Endodermal cell (in vitro differentiated cells): ENCODE measurements around the gene CNTN1. TPM values are rescaled to one million over a fixed set of nuclear protein-coding genes. Genes with fewer than 3 reads are reported as not detected.

Source experiments
- DNase-seq: peaks from one replicate; pipeline ENCODE4 v3.0.0-alpha.2; 2017
- H3K27ac ChIP-seq: 2 replicates; pipeline ENCODE4 v1.5.1; 2013; ENCODE audit warnings: mild to moderate bottlenecking, low read depth, low read length, moderate library complexity
- H3K27me3 ChIP-seq: 2 replicates; pipeline ENCODE4 v1.6.1; 2013; ENCODE audit warnings: mild to moderate bottlenecking, low read length, moderate library complexity; ENCODE audit not compliant: insufficient read depth, control insufficient read depth, poor library complexity, severe bottlenecking
- H3K36me3 ChIP-seq: 2 replicates; pipeline ENCODE4 v1.7.0; 2013; ENCODE audit warnings: mild to moderate bottlenecking, low read length, moderate library complexity; ENCODE audit not compliant: control insufficient read depth, insufficient read depth
- H3K4me1 ChIP-seq: one replicate; pipeline ENCODE4 v1.7.0; 2013; ENCODE audit warnings: low read length; ENCODE audit not compliant: control insufficient read depth, insufficient read depth
- H3K4me3 ChIP-seq: 2 replicates; pipeline ENCODE4 v1.5.1; 2013; ENCODE audit warnings: mild to moderate bottlenecking, low read length, moderate library complexity
- H3K9ac ChIP-seq: 2 replicates; pipeline ENCODE4 v1.6.1; 2013; ENCODE audit warnings: mild to moderate bottlenecking, low read length, moderate library complexity; ENCODE audit not compliant: poor library complexity, severe bottlenecking; ENCODE audit errors: extremely low read depth
- H3K9me3 ChIP-seq: 2 replicates; pipeline ENCODE4 v1.6.1; 2013; ENCODE audit warnings: mild to moderate bottlenecking, low read length, moderate library complexity; ENCODE audit not compliant: control insufficient read depth
- H3K27ac Mint-ChIP-seq: 2 replicates; pipeline ENCODE4 v1.8.0; 2020; ENCODE audit warnings: mixed read lengths
- H3K27me3 Mint-ChIP-seq: 2 replicates; pipeline ENCODE4 v1.8.0; 2021; ENCODE audit warnings: mild to moderate bottlenecking, mixed read lengths; ENCODE audit not compliant: insufficient read depth
- H3K36me3 Mint-ChIP-seq: 2 replicates; pipeline ENCODE4 v1.8.0; 2020; ENCODE audit warnings: low read depth, mixed read lengths
- H3K4me1 Mint-ChIP-seq: 2 replicates; pipeline ENCODE4 v1.8.0; 2020; ENCODE audit warnings: mixed read lengths
- H3K4me3 Mint-ChIP-seq: 2 replicates; pipeline ENCODE4 v1.8.0; 2020; ENCODE audit warnings: mild to moderate bottlenecking, moderate library complexity, mixed read lengths
- H3K9me3 Mint-ChIP-seq: 2 replicates; pipeline ENCODE4 v1.8.0; 2020; ENCODE audit warnings: mild to moderate bottlenecking, mixed read lengths
- WGBS, 2 experiments: methylation state at CpG; one replicate each; pipeline versions ENCODE4 v1.1.5 to v1.1.7; 2013; ENCODE audit warnings: missing lambda C conversion rate in 2 of 2, mixed read lengths in 1 of 2; ENCODE audit not compliant: insufficient coverage in 1 of 2, insufficient read length in 1 of 2; 5-methylcytosine and 5-hydroxymethylcytosine counted together
- total RNA-seq, 2 donors: library from RNA; stranded (reverse); fragmentation: NEBNext Ultra II Directional in 1 of 2; extraction: Animal tissue kit (Norgen Biotek cat#: 25700) in 1 of 2; gene quantifications; 2 replicates in 1 of 2; 3 replicates in 1 of 2; pipeline ENCODE4 v1.2.1, GENCODE V29; 2021
- TF ChIP-seq, protein P1 (sequence below): fragments of 200-600 bp; sonication (generic); conservative IDR thresholded peaks from 2 replicates; pipeline ENCODE4 v1.5.0; 2021; ENCODE audit warnings: antibody characterized with exemption, mild to moderate bottlenecking

Gene CNTN1
- total RNA-seq, 2 donors from 2014 or later = 8.4 to 8.6 TPM

DNA sequence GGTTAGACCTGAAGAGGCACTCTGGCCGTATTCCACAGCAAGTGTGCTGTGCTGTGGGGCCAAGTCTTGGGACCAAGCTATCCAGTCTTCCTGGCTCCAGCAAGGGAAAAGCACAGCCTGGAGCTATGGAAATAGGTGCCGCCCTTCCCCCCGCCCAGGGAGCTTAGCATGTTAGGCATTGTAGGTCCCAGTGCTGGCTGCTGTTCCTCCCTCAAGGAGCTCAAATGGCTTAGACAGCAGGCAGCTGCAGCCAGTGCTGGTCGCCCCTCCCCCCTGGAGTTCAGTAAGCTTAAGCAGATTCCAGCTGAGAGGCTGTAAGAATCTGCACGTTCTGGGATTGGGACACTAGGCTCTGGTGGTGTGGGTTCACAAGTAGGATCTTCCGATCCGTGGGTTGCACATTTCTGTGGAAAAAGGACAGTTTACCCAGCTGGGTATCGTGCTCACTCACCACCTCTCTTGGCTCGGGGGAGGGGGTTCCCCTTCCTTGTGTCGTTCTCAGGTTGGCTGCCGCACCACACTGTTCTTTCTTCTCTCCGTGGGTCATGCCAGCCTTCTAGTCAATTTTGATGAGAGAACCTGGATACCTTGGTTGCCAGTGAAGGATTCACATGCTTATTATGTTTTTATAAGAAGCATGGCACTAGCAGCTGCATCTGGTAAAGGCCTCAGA is 127.3 kb downstream of the CNTN1 start:
- H3K36me3 ChIP-seq = no peaks in the 10 kb centered on the region
- H3K27ac ChIP-seq = no peak overlapping the region
- H3K9ac ChIP-seq = no peak overlapping the region
- peaks cover 16% of the 10 kb centered on the region for H3K4me1 Mint-ChIP-seq
- H3K9me3 Mint-ChIP-seq = peaks cover 9% of the 10 kb centered on the region
- 52 to 70% methylated on average over 5 to 12 of the region's 12 CpGs for WGBS, 2 experiments
- H3K27me3 ChIP-seq = no peaks in the 10 kb centered on the region
- no peaks in the 10 kb centered on the region for H3K27me3 Mint-ChIP-seq
- H3K9me3 ChIP-seq = no peaks in the 10 kb centered on the region
- no peaks in the 10 kb centered on the region for H3K36me3 Mint-ChIP-seq
- peak overlapping the region; percentile 22 for H3K4me3 ChIP-seq
- no peak overlapping the region for H3K4me3 Mint-ChIP-seq
- H3K27ac Mint-ChIP-seq = peak overlapping the region; percentile 93
- TF ChIP-seq, protein P1, sequence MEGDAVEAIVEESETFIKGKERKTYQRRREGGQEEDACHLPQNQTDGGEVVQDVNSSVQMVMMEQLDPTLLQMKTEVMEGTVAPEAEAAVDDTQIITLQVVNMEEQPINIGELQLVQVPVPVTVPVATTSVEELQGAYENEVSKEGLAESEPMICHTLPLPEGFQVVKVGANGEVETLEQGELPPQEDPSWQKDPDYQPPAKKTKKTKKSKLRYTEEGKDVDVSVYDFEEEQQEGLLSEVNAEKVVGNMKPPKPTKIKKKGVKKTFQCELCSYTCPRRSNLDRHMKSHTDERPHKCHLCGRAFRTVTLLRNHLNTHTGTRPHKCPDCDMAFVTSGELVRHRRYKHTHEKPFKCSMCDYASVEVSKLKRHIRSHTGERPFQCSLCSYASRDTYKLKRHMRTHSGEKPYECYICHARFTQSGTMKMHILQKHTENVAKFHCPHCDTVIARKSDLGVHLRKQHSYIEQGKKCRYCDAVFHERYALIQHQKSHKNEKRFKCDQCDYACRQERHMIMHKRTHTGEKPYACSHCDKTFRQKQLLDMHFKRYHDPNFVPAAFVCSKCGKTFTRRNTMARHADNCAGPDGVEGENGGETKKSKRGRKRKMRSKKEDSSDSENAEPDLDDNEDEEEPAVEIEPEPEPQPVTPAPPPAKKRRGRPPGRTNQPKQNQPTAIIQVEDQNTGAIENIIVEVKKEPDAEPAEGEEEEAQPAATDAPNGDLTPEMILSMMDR = no peak
- H3K4me1 ChIP-seq = peaks cover 5% of the 10 kb centered on the region
- DNase-seq = peak; percentile 95

DNA sequence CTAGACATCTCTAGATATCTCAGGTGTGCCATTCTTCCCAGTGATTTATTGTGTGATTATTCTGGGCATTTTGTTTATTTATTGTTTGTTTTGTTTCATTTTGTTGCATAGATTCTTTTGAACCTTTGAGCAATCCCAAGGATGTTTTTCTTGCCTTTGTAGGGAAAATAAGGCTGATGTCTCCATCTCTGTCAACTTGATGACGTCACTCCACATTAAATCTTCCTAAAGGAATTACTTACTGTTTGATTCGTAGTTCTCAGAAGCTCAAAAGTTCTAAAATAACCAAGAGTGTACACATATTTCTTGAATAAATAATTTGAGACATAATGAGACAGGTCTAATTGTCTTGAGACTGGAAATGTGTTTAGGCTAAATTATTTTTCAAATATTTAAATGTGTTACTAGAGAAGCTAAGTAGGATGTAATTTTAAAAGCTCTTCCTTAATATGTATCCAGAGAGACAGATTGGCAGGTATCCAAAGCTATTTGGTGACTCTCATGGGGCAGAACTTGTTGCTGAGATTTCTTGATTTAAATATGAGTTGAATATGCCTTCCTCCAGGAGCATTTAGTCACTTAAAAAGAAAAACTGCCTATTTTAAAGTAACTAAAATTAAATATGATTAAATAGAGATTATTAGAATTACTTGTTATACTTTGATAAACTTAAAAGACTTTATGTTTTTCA is 128.7 kb downstream of the CNTN1 start:
- TF ChIP-seq, protein P1 = no peak
- H3K4me3 ChIP-seq = no peak overlapping the region
- no peaks in the 10 kb centered on the region for H3K9me3 ChIP-seq
- 100% methylated on average over 1 of the region's 2 CpGs; no CpG with 5 or more reads in 1 of the 2 experiments for WGBS, 2 experiments
- H3K36me3 Mint-ChIP-seq = no peaks in the 10 kb centered on the region
- H3K9ac ChIP-seq = no peak overlapping the region
- H3K4me3 Mint-ChIP-seq = no peak overlapping the region
- no peaks in the 10 kb centered on the region for H3K36me3 ChIP-seq
- H3K4me1 Mint-ChIP-seq = peaks cover 16% of the 10 kb centered on the region
- H3K9me3 Mint-ChIP-seq = peaks cover 6% of the 10 kb centered on the region
- DNase-seq = no peak
- H3K27ac ChIP-seq = no peak overlapping the region
- no peak overlapping the region for H3K27ac Mint-ChIP-seq
- H3K27me3 ChIP-seq = no peaks in the 10 kb centered on the region
- no peaks in the 10 kb centered on the region for H3K27me3 Mint-ChIP-seq
- peaks cover 5% of the 10 kb centered on the region for H3K4me1 ChIP-seq

DNA sequence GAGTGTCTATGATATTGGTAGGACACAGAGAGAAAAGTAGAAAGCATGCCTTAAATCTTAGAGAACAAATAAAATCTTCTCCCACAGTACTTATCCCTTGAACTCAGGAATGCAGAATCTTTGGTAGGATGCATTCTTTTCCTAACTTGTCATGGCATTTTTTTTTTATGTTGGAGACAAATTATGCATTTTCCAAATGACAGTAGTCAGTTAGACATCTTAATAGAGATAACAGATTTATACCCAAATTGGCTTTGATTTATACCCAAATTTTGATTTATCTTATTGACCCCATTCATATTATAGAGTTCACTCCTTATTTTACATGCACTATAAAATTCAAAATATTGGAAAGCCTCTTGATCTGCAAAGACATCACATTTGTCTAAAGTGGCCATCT is 132.9 kb downstream of the CNTN1 start:
- Mint-ChIP-seq H3K4me3 (no peak overlapping the region), H3K4me1 (peaks cover 19% of the 10 kb centered on the region), H3K9me3 (no peaks in the 10 kb centered on the region), H3K27me3 (peaks cover 2% of the 10 kb centered on the region), H3K36me3 (no peaks in the 10 kb centered on the region), H3K27ac (no peak overlapping the region)
- no peaks in the 10 kb centered on the region for H3K27me3 ChIP-seq
- H3K9me3 ChIP-seq = no peaks in the 10 kb centered on the region
- H3K4me1 ChIP-seq = no peaks in the 10 kb centered on the region
- H3K4me3 ChIP-seq = no peak overlapping the region
- no peak for DNase-seq
- TF ChIP-seq, protein P1 = no peak
- no peak overlapping the region for H3K27ac ChIP-seq
- H3K36me3 ChIP-seq = no peaks in the 10 kb centered on the region
- H3K9ac ChIP-seq = no peak overlapping the region
